IPS-NIHi7 (cell line): ENCODE measurements around the gene PFAS.

Source experiments
- DNase-seq: peaks from one replicate; pipeline ENCODE4 v3.0.0; 2012; ENCODE audit warnings: mixed read lengths; ENCODE audit errors: extremely low spot score

Gene PFAS

GRCh38 chr17:8268550-8269298, 19.6 kb downstream of the PFAS start:
- DNase-seq, result no peak

- DNase-seq, result no peak
Measured at GRCh38 chr17:8272421-8272820, 23.3 kb downstream of the PFAS start.

- DNase-seq, result no peak
Measured at GRCh38 chr17:8273884-8274444, 24.9 kb downstream of the PFAS start.

- no peak for DNase-seq
Measured at GRCh38 chr17:8274816-8275215, 25.7 kb downstream of the PFAS start.

- no peak for DNase-seq
Measured at GRCh38 chr17:8275421-8276290, 26.6 kb downstream of the PFAS start.

GRCh38 chr17:8277317-8277716, 28.2 kb downstream of the PFAS start:
- no peak for DNase-seq

GRCh38 chr17:8282345-8282744, 33.3 kb downstream of the PFAS start:
- no peak for DNase-seq

GRCh38 chr17:8283356-8283755, 34.3 kb downstream of the PFAS start:
- no peak for DNase-seq

- DNase-seq, result no peak
Measured at GRCh38 chr17:8284126-8284525, 35.0 kb downstream of the PFAS start.

GRCh38 chr17:8285270-8286181, 36.4 kb downstream of the PFAS start:
- no peak for DNase-seq

- DNase-seq, result no peak
Measured at GRCh38 chr17:8287651-8288335, 38.7 kb downstream of the PFAS start.

- peak; percentile 98 for DNase-seq
Measured at GRCh38 chr17:8288336-8289102, 39.4 kb downstream of the PFAS start, which contains the start of gene RANGRF. Gene RANGRF (plus strand): TSS chr17:8288670. CDS start chr17:8288789, 119 bp downstream.

- DNase-seq, result peak; percentile 86
Measured at GRCh38 chr17:8289103-8289397, 40.0 kb downstream of the PFAS start.

- no peak for DNase-seq
Measured at GRCh38 chr17:8290043-8290442, 41.0 kb downstream of the PFAS start.

- no peak for DNase-seq
Measured at GRCh38 chr17:8292639-8293395, 43.7 kb downstream of the PFAS start.

GRCh38 chr17:8294361-8294760, 45.3 kb downstream of the PFAS start:
- DNase-seq, result no peak

GRCh38 chr17:8294814-8295316, 45.8 kb downstream of the PFAS start:
- no peak for DNase-seq

GRCh38 chr17:8300226-8300625, 51.1 kb downstream of the PFAS start:
- no peak for DNase-seq

- DNase-seq, result peak; percentile 91
Measured at GRCh38 chr17:8300627-8301242, 51.6 kb downstream of the PFAS start.
